Measurements from ENCODE around the gene SUSD4. TPM values are rescaled to one million over a fixed set of nuclear protein-coding genes. Genes with fewer than 3 reads are reported as not detected.

The SUSD4 gene
- total and polyA plus RNA-seq, 2 of the 4 experiments (the other 2 are of a cell fraction): 1.8 to 2.7 TPM

DNA sequence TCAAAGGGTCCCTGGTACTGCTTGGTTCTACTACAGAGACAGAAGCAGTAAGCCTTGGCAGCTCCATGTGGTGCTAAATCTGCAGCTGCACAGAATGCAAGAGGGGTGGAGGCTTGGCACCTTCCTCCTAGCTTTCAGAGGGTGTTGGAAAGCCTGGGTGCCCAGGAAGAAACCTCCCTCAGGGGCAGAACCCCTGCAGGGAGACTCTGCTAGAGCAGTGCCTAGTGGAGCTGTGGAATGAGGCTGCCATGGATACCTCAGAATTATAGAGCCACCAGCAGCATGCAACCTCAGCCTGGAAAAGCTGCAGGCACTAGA is 144.7 kb downstream of the SUSD4 start:
- no peaks in the 10 kb centered on the region for H3K4me1 ChIP-seq (ENCODE audit: control insufficient read depth, insufficient read depth, low read length)
- no TSS peak for BruUV-seq (replicated peaks)
- no peak overlapping the region for H3K4ac ChIP-seq (ENCODE audit: low read depth, low read length)
- no peaks in the 10 kb centered on the region for H3K9me1 ChIP-seq (ENCODE audit: insufficient read depth, low read length)
- no peak overlapping the region for H3K18ac ChIP-seq (ENCODE audit: low read depth, low read length)
- no peaks in the 10 kb centered on the region for H4K20me1 ChIP-seq (ENCODE audit: insufficient read depth, low read length)
- DNase-seq (no peak), ATAC-seq (ENCODE audit: low read depth) (no peak)
- no peak overlapping the region for H3K23ac ChIP-seq (ENCODE audit: low read depth, low read length)
- no peak overlapping the region for H2AFZ ChIP-seq (replicated peaks; ENCODE audit: low read length, poor library complexity)
- in situ Hi-C loops (cut with MboI; ENCODE audit: low sequenced_read_pairs) (no loop called here), dilution Hi-C loops (cut with HindIII; ENCODE audit: low sequenced_read_pairs, unreplicated experiment) (no loop called here), intact Hi-C loops (cut with micrococcal nuclease) (no loop called here)
- no peak overlapping the region for H3K14ac ChIP-seq (replicated peaks; ENCODE audit: low read depth, low read length)
- no peak overlapping the region for H3K4me2 ChIP-seq (ENCODE audit: low read depth, low read length)
- H3K27me3 ChIP-seq (ENCODE audit: control insufficient read depth, insufficient read depth, low read length): peaks cover 11% of the 10 kb centered on the region
- peaks cover 11% of the 10 kb centered on the region for H3K9me3 ChIP-seq (ENCODE audit: control insufficient read depth, insufficient read depth, low read length)
- H3K56ac ChIP-seq (ENCODE audit: extremely low read depth, insufficient read depth, low read length): no peak overlapping the region
- TF ChIP-seq RAD21 (IDR thresholded peaks at IDR 0.05; ENCODE audit: low read length) (no peak), POLR2A (IDR thresholded peaks at IDR 0.05; ENCODE audit: low read depth, low read length) (no peak), CHD1 (IDR thresholded peaks at IDR 0.05; ENCODE audit: low read depth, low read length) (no peak), CEBPB (IDR thresholded peaks at IDR 0.05; ENCODE audit: low read depth, low read length) (no peak), RCOR1 (IDR thresholded peaks at IDR 0.05; ENCODE audit: insufficient replicate concordance, low read length) (no peak)
- H3K27ac ChIP-seq (ENCODE audit: insufficient read depth, low read length): no peak overlapping the region
- H3K79me1 ChIP-seq (ENCODE audit: low read depth in 1 of 2, low read length in 2 of 2): no peaks in the 10 kb centered on the region
- no peak overlapping the region for H2BK20ac ChIP-seq (ENCODE audit: low read depth, low read length)
- H4K8ac ChIP-seq (ENCODE audit: low read depth in 2 of 2, low read length in 2 of 2): no peak overlapping the region
- ChIA-PET CTCF (no interaction called here), POLR2A (ENCODE audit: unreplicated experiment) (no interaction called here)
- H3K36me3 ChIP-seq (ENCODE audit: control insufficient read depth, insufficient read depth, low read length): no peaks in the 10 kb centered on the region
- H4K91ac ChIP-seq (ENCODE audit: insufficient read depth, low read depth, low read length): no peak overlapping the region
- no peak overlapping the region for H2BK15ac ChIP-seq (ENCODE audit: low read depth, low read length)
- no peak overlapping the region for H3K4me3 ChIP-seq (ENCODE audit: insufficient read depth, low read depth, low read length)
- no peak overlapping the region for H2AK5ac ChIP-seq (ENCODE audit: low read depth, low read length)
- H2BK120ac ChIP-seq (ENCODE audit: low read depth, low read length): no peak overlapping the region
- H3K9ac ChIP-seq (ENCODE audit: low read depth, low read length): no peak overlapping the region
- H2BK5ac ChIP-seq (ENCODE audit: low read depth, low read length, poor library complexity, severe bottlenecking): no peak overlapping the region
- H4K5ac ChIP-seq (ENCODE audit: low read depth, low read length): no peak overlapping the region
- no peak overlapping the region for H2AK9ac ChIP-seq (replicated peaks; ENCODE audit: low read depth, low read length, poor library complexity)
